ENCODE data around the gene LPAR1.

Gene LPAR1

GRCh38 chr9:110921705-110922104 lies 116.6 kb downstream of the LPAR1 start:
- Mint-ChIP-seq H3K27me3 (no peaks in the 10 kb centered on the region), H3K36me3 (no peaks in the 10 kb centered on the region), H3K9me3 (no peaks in the 10 kb centered on the region), H3K4me3 (no peak overlapping the region), H3K4me1 (no peaks in the 10 kb centered on the region), H3K27ac (no peak overlapping the region)
- DNase-seq (ENCODE audit: low spot score in 2 of 2) (no peak), ATAC-seq (ENCODE audit: low read depth) (no peak)

- DNase-seq (ENCODE audit: low spot score in 2 of 2) (no peak), ATAC-seq (ENCODE audit: low read depth) (no peak)
- no peak overlapping the region for H3K4me3 Mint-ChIP-seq
- peaks cover 2% of the 10 kb centered on the region for H3K9me3 Mint-ChIP-seq
- H3K36me3 Mint-ChIP-seq, result no peaks in the 10 kb centered on the region
- no peaks in the 10 kb centered on the region for H3K4me1 Mint-ChIP-seq
- H3K27ac Mint-ChIP-seq, result no peak overlapping the region
- H3K27me3 Mint-ChIP-seq, result no peaks in the 10 kb centered on the region
These were observed 118.7 kb downstream of the LPAR1 start for GRCh38 chr9:110919609-110920008.

DNA sequence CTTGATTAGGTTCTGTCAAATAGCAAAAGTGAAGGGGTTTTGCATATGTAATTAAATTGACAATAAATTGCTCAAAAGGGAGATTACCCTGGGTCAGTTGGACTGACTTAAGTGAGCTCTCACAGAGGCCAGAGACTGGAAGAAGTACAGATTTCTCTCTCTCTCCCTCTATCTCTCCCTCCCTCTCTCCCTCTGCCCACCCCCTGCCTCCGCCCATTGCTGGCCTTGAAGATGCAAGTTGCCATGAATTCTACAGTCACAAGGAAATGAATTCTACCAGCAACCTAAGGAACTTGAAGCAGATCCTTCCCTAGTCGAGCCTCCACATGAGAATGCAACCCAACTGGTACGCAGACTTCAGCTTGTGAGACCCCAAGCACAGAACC lies 119.2 kb downstream of the LPAR1 start:
- no peaks in the 10 kb centered on the region for H3K27me3 Mint-ChIP-seq
- peaks cover 2% of the 10 kb centered on the region for H3K9me3 Mint-ChIP-seq
- no peak overlapping the region for H3K27ac Mint-ChIP-seq
- ATAC-seq (ENCODE audit: low read depth), result no peak
- H3K4me3 Mint-ChIP-seq, result no peak overlapping the region
- H3K36me3 Mint-ChIP-seq, result no peaks in the 10 kb centered on the region
- no peaks in the 10 kb centered on the region for H3K4me1 Mint-ChIP-seq
- no peak for DNase-seq (ENCODE audit: low spot score in 2 of 2)

DNA sequence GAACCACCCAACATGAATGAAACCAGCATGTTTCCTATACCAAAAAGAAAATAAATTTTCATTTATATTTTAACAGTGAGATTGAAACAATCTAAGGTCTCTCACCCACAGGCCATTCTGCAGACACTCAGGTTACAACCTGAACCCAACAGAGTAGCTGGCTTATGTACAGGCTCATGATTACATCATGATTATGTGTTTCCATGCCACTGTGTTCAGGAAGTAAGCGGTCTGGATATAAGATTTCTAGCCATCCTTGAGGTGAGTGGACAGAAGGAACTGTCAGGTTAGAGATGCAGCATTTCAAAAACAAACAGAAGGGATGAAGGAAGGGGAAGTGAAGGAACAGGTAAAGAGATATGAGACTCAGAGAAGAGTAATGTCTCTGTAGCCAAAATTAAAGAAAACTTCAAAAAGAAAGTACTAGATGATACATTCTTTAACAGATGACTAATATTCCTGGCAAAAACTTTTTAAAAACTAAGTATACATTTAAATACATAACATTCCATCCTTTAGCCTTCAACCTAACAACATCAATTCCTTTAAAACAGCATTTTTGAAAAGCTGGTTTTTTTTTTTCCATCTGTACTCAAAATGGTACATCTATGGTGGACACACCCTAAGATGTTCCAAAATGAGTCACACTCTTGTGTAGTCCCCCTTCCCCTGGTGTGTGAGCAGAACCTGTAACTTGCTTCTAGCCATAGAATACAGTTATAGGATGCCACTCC lies 119.8 kb downstream of the LPAR1 start:
- H3K27me3 Mint-ChIP-seq, result no peaks in the 10 kb centered on the region
- no peaks in the 10 kb centered on the region for H3K4me1 Mint-ChIP-seq
- peaks cover 3% of the 10 kb centered on the region for H3K9me3 Mint-ChIP-seq
- no peak overlapping the region for H3K4me3 Mint-ChIP-seq
- H3K27ac Mint-ChIP-seq, result no peak overlapping the region
- no peaks in the 10 kb centered on the region for H3K36me3 Mint-ChIP-seq
- DNase-seq (ENCODE audit: low spot score in 2 of 2) (no peak), ATAC-seq (ENCODE audit: low read depth) (no peak)

GRCh38 chr9:110916403-110916802 lies 121.9 kb downstream of the LPAR1 start:
- H3K36me3 Mint-ChIP-seq, result no peaks in the 10 kb centered on the region
- ATAC-seq (ENCODE audit: low read depth), result no peak

GRCh38 chr9:110912419-110913291 lies 125.6 kb downstream of the LPAR1 start:
- Mint-ChIP-seq H3K27ac (no peak overlapping the region), H3K27me3 (no peaks in the 10 kb centered on the region), H3K4me1 (no peaks in the 10 kb centered on the region), H3K36me3 (no peaks in the 10 kb centered on the region), H3K4me3 (no peak overlapping the region), H3K9me3 (peaks cover 10% of the 10 kb centered on the region)
- no peak for ATAC-seq (ENCODE audit: low read depth)
- no peak for DNase-seq (ENCODE audit: low spot score in 2 of 2)

More at GRCh38 chr9:110916403-110916802, 121.9 kb downstream of the LPAR1 start:
- DNase-seq (ENCODE audit: low spot score in 2 of 2), result no peak
- Mint-ChIP-seq H3K27me3 (no peaks in the 10 kb centered on the region), H3K27ac (no peak overlapping the region), H3K4me3 (no peak overlapping the region), H3K4me1 (no peaks in the 10 kb centered on the region), H3K9me3 (peaks cover 4% of the 10 kb centered on the region)

DNA sequence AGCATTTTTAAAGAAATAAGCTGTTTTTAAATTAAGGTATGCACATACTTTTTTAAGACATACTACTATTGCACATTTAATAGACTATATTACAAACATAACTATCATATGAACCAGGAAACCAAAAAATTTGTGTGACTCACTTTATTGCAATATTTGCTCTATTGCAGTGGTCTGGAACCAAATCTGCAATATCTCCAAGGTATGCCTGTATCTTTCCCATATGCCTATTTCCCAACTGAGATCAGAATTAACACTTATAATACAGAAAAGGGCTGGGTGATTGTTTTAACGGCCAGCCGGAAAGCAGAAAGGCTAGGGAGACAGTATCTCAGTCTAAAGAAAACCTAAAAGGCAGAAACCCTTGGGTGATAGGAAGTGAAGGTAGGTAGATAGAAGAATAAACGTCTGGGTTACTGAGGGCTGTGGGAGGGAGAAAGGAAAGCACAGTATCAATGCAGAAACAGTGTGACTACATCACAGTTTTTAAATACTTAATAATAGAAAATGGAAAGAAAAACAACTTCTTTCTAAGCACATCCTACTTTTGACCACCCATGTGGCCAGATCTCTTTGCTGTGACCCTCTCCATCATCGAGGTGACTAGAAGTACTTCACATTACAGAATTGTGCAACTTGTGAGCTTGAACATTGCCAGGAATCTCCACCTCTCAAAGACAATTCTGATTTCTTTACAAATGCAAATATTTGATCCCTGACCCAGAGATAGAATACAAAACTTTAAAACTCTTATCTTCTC lies 126.4 kb downstream of the LPAR1 start:
- DNase-seq (ENCODE audit: low spot score in 2 of 2) (no peak), ATAC-seq (ENCODE audit: low read depth) (no peak)
- Mint-ChIP-seq H3K9me3 (peaks cover 10% of the 10 kb centered on the region), H3K27me3 (no peaks in the 10 kb centered on the region), H3K4me3 (no peak overlapping the region), H3K27ac (no peak overlapping the region), H3K36me3 (no peaks in the 10 kb centered on the region), H3K4me1 (no peaks in the 10 kb centered on the region)

DNA sequence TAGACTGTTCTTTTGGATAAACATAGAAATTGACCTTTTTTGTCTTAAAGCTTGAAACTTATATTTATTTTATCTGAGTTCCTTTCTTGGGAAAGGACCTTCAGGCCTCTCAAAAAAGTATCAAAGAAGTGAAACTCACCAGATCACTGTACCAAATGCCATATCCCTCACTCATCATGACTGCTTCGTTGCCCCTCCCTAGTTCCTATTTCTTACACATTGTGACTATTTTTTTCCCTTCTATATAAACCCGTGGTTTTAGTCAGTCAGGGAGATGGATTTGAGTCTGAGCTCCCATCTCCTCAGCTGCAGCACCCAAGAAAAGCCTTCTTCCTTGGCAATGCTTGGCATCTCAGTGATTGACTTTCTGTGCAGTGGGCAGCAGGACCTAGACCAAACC lies 129.4 kb downstream of the LPAR1 start:
- Mint-ChIP-seq H3K36me3 (no peaks in the 10 kb centered on the region), H3K9me3 (peaks cover 8% of the 10 kb centered on the region), H3K4me3 (no peak overlapping the region), H3K27me3 (no peaks in the 10 kb centered on the region), H3K4me1 (no peaks in the 10 kb centered on the region), H3K27ac (no peak overlapping the region)
- no peak for DNase-seq (ENCODE audit: low spot score in 2 of 2)
- no peak for ATAC-seq (ENCODE audit: low read depth)

GRCh38 chr9:110900917-110901316 lies 137.4 kb downstream of the LPAR1 start:
- ATAC-seq (ENCODE audit: low read depth), result no peak
- no peak overlapping the region for H3K4me3 Mint-ChIP-seq
- H3K36me3 Mint-ChIP-seq, result no peaks in the 10 kb centered on the region
- H3K4me1 Mint-ChIP-seq, result no peaks in the 10 kb centered on the region
- no peak overlapping the region for H3K27ac Mint-ChIP-seq
- H3K9me3 Mint-ChIP-seq, result peaks cover 13% of the 10 kb centered on the region
- H3K27me3 Mint-ChIP-seq, result no peaks in the 10 kb centered on the region
- DNase-seq (ENCODE audit: low spot score in 2 of 2), result no peak

DNA sequence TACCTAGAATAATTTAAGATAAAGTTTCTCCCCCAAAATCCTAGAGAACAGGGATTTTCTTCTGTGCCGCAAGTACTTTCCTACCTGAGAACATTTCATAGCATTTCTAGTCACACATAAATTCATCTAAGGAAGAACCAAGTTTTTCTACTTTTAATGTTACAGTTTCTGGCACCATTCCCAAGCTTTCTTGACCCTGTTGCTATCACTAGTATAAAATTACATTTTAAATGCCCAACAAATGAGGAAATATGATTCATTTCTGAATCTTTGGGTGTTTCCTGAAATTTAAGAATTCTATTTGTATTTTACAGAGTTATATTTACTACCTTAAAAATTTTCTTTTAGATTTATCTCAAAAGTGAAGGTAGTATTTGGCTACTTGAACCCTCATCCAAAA lies 137.8 kb downstream of the LPAR1 start:
- Mint-ChIP-seq H3K9me3 (peaks cover 13% of the 10 kb centered on the region), H3K36me3 (no peaks in the 10 kb centered on the region), H3K27me3 (no peaks in the 10 kb centered on the region), H3K27ac (no peak overlapping the region), H3K4me3 (no peak overlapping the region), H3K4me1 (no peaks in the 10 kb centered on the region)
- ATAC-seq (ENCODE audit: low read depth) (no peak), DNase-seq (ENCODE audit: low spot score in 2 of 2) (no peak)

GRCh38 chr9:110898866-110899265 lies 139.4 kb downstream of the LPAR1 start:
- H3K27me3 Mint-ChIP-seq, result no peaks in the 10 kb centered on the region
- peaks cover 13% of the 10 kb centered on the region for H3K9me3 Mint-ChIP-seq
- no peak overlapping the region for H3K27ac Mint-ChIP-seq
- no peak for ATAC-seq (ENCODE audit: low read depth)
- DNase-seq (ENCODE audit: low spot score in 2 of 2), result no peak
- H3K4me3 Mint-ChIP-seq, result no peak overlapping the region
- no peaks in the 10 kb centered on the region for H3K36me3 Mint-ChIP-seq
- no peaks in the 10 kb centered on the region for H3K4me1 Mint-ChIP-seq

- no peaks in the 10 kb centered on the region for H3K36me3 Mint-ChIP-seq
- no peak for ATAC-seq (ENCODE audit: low read depth)
- H3K4me1 Mint-ChIP-seq, result no peaks in the 10 kb centered on the region
- H3K27ac Mint-ChIP-seq, result no peak overlapping the region
- H3K4me3 Mint-ChIP-seq, result no peak overlapping the region
- H3K27me3 Mint-ChIP-seq, result no peaks in the 10 kb centered on the region
- DNase-seq (ENCODE audit: low spot score in 2 of 2), result no peak
- peaks cover 13% of the 10 kb centered on the region for H3K9me3 Mint-ChIP-seq
These were observed 139.9 kb downstream of the LPAR1 start for GRCh38 chr9:110898358-110898757.

GRCh38 chr9:110897943-110898342 lies 140.3 kb downstream of the LPAR1 start:
- no peaks in the 10 kb centered on the region for H3K4me1 Mint-ChIP-seq
- H3K27ac Mint-ChIP-seq, result no peak overlapping the region
- H3K36me3 Mint-ChIP-seq, result no peaks in the 10 kb centered on the region
- H3K27me3 Mint-ChIP-seq, result no peaks in the 10 kb centered on the region
- no peak overlapping the region for H3K4me3 Mint-ChIP-seq
- no peak for DNase-seq (ENCODE audit: low spot score in 2 of 2)
- ATAC-seq (ENCODE audit: low read depth), result no peak
- H3K9me3 Mint-ChIP-seq, result peaks cover 12% of the 10 kb centered on the region
